Measurements from ENCODE around the gene ADD3.

ADD3 gene

GRCh38 chr10:110020265-110020664 is 12.5 kb downstream of the ADD3 start:
- TF ChIP-seq CTCF (IDR thresholded peaks at IDR 0.05), result no peak

DNA sequence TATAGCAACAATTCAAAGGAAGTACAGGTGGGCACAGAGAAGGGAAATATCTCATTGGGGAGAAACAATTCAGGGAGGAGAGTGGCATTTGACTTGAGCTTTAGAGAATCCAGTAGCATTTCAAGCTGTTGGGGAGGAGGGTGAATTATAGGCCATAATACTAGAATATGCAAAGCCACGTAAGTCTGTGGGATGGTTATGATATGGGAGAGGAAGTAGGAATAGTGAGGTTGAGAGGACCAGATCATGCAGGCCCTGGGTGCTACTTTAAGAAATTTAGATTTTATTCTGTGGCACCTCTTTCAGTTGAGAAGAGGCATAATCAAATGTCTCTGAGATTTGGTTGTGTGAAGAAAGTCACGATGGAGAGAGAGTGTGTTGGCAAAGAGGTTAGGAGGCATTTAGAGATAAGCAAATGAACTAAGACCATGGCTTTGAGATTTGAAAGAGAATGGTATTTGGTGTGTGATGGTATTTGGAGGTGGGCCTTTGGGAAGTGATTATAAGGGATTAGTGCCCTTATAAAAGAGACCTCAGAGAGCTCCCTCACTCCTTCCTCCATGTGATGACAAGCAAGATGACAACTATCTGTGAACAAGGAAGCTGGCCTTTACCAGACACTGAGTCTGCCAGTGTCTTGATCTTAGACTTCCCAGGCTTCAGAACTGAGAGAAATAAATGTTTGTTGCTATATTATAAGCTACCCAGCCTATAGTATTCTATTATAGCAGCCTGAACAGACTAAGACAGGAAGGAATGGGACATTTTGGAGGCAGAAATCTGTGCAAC is 15.1 kb downstream of the ADD3 start:
- no peak for TF ChIP-seq CTCF (IDR thresholded peaks at IDR 0.05)

- no peak for TF ChIP-seq CTCF (IDR thresholded peaks at IDR 0.05)
Observed at GRCh38 chr10:110023785-110024465, 16.1 kb downstream of the ADD3 start.

DNA sequence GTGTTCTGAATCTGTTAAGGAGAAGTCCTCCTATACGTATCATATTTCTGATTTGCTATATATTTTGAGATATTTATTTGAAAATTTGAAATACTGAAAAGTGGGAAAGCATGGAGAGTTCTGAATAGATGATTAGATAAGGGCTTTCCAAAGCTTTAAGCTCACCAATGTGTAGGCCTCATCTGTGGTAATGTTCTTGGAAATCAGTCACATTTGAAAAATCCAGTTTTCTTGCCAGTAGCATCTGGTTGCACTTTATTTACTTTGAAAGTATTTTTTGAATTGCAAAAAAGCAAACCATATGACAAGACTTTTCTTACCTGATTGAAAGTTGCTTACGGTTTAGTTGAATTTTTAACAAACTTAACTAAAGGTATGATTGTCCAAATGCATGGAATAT is 21.7 kb downstream of the ADD3 start:
- TF ChIP-seq CTCF (IDR thresholded peaks at IDR 0.05), result no peak

- no peak for TF ChIP-seq CTCF (IDR thresholded peaks at IDR 0.05)
Observed at GRCh38 chr10:110032801-110033700, 25.3 kb downstream of the ADD3 start.

DNA sequence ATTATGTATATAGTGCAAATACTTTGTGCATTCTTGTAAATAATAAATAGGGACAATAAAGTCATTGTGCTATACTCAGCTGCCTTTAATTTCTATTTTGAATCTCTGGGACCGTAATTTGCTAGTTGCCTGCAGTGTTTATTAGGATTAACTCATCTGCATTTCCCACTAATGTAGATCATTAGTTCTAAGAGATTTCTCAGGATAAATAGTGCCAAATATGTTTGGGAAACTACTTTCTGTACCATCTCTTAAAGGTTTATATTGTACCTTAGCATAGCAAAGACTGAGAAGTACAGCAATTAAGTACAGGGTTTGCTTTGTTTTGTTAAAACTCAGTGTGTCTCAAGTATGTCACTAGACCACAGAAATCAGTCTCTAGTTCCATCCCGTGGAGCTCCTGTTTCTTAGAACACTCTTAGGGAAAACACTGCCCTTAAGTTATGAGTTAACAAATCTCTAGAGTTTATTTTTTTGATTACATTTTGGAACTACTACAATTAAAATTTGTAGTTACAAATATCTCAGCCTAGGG is 26.0 kb downstream of the ADD3 start:
- no peak for TF ChIP-seq CTCF (IDR thresholded peaks at IDR 0.05)

DNA sequence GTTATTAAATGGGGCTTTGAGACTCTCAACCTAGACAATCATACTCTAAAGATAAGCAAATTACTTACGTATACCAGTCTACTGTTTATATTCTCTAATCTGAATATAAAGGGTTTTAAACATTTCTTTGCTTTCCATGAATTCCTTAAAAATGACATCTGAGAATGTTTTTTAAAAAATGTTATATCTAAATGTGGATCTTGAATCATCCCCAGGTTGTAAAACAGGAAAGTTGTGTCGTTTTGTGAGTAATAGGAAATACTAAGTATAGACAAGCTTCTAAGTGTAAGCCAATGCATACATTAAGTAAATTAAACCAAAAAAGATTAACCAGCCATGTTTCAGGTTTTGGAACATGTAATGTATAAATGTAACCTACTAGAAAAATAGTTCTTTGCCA is 26.8 kb downstream of the ADD3 start:
- TF ChIP-seq CTCF (IDR thresholded peaks at IDR 0.05), result no peak

Measured in LNCAP (cell line).